Fibroblast of peridontal ligament (primary cell): ENCODE data around the gene TAC4.

ENCODE experiments used
- DNase-seq: peaks from one replicate; pipeline ENCODE4 v3.0.0-alpha.2; 2010; ENCODE audit errors: extremely low read depth

TAC4 gene

DNA sequence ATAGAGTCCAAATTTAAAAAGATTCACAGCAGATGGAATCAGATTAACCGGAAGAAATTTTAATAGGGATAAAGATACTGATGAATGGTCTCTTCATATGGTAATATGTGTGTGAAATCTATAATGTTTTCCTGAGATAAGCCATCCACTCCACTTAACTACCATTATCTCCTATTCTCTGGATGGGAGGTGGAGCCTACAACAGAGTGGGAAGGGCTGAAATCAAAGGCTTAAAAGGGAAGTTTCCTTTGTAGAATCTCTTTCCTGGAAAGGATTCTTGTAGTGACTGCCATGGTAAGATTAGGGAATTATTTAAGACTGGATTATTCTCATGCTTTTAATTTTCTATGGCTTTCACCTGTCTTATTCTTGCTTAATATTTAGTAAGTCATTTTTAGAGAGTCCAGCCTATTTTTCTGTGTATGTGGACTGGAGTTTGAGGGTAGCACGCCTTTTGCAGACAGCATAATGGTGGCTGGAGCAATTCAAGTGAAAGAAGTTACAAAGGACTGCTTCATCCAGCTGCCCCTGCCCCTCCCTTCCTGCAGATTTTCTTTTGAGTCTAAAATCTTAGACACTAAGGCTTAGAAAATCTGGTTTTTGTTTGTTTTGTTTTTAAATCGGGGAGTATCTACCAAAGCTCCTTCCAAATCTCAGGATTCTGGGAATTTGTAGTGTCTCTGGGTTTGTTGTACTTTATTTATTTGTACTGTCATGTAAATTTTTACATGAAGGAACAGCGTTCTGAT is 32.9 kb downstream of the TAC4 start:
- peak; percentile 23 for DNase-seq

DNA sequence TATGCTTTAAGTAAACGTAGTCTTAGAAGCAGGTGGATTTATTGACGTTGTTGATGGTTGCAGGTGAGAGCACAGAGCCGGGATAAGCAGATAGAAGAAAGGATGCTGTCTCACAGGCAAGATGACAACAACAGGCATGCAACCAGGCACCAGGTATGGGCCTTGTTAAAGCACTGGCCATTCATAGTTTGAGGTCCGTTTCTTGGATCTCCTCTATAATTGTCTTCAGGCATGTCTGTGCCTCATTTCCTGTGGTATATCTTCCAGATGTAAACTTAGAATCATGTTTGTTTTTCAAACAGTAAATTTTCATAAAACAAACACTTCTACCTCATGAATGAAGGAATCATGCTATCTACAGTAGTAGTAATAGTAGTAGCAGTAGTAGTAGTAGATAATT is 38.8 kb downstream of the TAC4 start:
- DNase-seq, result no peak

DNA sequence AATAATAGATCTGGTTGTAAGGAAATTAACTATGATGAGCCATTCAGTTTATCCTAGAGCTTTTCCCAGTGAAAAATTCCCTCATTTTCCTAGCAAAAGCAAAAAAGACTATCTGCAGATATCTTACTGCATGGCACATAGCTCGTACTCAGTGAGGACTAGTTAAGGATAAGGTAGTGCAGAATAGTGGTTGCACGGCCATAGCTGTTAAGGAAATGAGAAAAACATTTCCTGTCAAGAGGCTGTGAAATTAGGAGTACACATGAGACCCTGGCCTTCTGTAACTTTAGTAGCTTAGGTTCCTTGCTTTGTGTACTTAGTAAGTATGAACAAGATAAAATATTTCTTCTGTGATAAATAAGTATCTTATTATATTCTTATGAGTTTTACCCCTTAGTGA is 49.1 kb downstream of the TAC4 start:
- DNase-seq, result no peak

DNA sequence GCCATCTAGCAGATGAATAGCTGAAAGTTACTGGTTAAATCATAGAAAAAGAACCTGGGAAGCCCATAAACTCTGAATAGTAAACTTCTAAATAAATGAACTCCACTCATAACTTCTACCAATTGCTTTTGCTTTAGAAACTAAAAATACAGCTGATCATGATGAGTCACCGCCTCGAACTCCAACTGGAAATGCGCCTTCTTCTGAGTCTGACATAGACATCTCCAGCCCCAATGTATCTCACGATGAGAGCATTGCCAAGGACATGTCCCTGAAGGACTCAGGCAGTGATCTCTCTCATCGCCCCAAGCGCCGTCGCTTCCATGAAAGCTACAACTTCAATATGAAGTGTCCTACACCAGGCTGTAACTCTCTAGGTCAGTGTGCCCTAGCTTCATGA is 49.7 kb downstream of the TAC4 start:
- peak; percentile 57 for DNase-seq

DNA sequence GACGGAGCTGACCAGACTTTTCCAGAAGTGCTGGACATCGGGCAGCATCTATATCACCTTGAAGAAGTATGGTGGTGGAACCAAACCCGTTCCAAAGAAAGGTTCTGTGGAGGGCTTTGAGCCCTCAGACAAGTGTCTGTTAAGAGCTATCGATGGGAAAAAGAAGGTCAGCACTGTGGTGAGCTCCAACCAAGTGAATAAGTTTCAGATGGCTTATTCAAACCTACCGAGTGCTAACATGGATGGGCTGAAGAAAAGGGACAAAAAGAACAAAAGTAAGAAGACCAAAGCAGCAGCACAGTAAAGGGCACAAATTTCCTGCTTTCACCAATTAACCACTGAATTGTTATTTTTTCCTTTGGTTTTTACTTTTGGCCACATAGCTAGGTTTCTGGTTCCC is 52.5 kb downstream of the TAC4 start:
- no peak for DNase-seq

DNA sequence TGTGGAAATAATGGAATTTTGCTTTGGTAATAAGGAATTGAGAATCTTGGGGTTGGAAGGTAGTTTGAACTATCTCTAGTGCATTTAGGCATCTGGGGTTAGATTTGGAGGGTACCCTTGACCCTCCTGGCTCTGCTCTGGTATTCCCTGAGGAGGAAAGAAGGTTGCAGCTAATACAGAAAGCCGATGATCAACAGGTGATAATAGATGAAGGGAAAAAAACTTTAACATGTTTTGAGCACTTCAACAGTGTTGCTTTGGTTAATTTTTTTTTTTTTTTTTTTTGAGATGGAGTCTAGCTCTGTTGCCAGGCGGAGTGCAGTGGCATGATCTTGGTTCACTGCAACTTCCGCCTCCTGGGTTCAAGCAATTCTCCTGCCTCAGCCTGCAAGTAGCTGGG is 54.6 kb downstream of the TAC4 start:
- no peak for DNase-seq

DNA sequence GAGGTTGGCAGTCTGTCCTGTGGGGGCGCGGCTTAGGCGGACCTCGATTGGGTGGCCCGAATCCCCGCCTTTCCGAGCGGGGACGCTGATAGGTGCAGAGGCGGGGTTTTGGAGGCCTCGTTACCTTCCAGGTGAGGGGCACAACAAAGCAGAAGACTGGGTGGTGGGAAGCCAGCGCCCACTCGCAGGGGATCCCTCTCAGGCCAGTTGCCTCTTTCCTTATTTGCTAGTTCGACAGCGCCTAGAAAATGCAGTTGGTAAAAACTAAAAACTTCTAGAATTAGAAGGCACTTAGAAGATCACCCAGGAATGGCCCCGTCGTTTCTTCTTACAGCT is 58.7 kb downstream of the TAC4 start:
- DNase-seq, result no peak

DNA sequence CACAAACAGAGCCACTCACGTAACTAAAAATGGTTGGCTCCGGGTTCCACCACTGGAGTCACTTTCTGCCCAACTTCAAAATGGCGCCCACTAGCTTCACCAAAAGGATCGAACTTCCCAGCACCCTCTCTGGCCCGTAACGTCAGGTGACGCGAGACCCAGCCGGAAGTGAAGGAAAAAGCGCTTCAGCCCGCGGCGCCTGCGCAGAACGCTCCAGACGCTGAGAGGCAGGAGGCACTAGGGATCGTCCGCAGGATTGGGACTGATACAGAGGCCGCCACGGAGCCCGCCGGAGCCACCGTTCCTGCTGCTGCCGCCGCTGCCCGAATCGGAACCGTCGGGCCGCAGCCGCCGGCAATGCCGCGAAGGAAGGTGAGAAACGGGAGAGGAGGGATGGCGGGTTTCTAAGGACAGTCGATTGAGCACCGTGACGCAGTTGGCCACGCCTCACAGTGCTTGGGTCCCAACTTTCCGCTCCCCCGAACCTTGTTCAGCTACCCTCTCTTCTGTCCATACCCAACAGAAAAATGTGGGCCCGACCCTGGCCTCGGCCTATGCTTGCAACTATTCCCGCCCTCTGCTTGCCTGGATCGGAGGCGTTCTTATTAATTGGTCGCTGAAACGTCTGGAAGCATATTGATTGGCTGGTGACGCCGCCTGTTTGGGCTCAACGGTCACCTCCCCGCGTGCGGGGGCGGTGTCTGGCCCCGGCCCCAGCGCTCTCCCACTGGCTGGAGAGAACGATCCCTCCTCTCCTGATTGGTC is 59.2 kb downstream of the TAC4 start, which contains the start of gene KAT7:
Gene KAT7 (plus strand): TSS at position 204 of the 765 bp plus-strand sequence. CDS start 154 bp downstream, at position 358.
- DNase-seq, result peak; percentile 100
